ENCODE results near the gene PEA15. TPM values are rescaled to one million over a fixed set of nuclear protein-coding genes. Genes with fewer than 3 reads are reported as not detected.

PEA15 gene
- total and polyA plus RNA-seq, 9 of the 15 experiments (the other 6 are each of a cell fraction or from before 2014, with no cell fraction given): 8.2 to 175 (median 35.4) TPM

DNA sequence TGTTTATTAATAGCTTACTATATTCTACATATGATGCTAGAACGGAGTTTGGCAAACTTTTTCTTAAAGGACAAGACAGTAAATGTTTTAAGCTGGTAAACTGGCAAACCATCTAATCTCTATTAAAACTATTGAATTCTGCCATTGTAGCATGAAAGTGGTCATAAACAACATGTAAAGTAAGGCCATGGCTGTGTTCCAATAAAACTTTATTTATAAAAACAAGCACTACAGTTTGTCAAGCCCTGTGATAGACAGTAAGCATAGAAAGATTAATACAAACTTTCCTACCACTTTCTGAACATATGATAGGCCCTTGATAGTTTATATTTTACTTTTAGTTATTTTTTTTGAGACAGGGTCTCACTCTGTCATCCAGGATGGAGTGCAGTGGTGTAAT, 22.4 kb downstream of the PEA15 start:
- BruUV-seq (replicated peaks): no TSS peak
- FAIRE-seq: no peak
- intact Hi-C loops (cut with micrococcal nuclease): no loop called here
- Histone ChIP-seq H3K27me3 (ENCODE audit: control insufficient read depth in 2 of 2, insufficient read depth in 2 of 2, low read length in 2 of 2) (no peaks in the 10 kb centered on the region), H3K4me1 (replicated peaks in 1 of 2; ENCODE audit: control insufficient read depth in 2 of 2, insufficient read depth in 2 of 2, low read length in 2 of 2) (no peaks in the 10 kb centered on the region), H3K9ac (ENCODE audit: insufficient read depth in 1 of 2, low read depth in 2 of 2, low read length in 2 of 2) (no peak overlapping the region), H3K79me2 (ENCODE audit: control insufficient read depth, insufficient read depth, low read length) (no peaks in the 10 kb centered on the region), H2AFZ (ENCODE audit: low read depth, low read length) (no peak overlapping the region), H3K9me1 (ENCODE audit: control insufficient read depth, insufficient read depth, low read length) (no peaks in the 10 kb centered on the region), H3K4me2 (ENCODE audit: insufficient read depth, low read length) (no peak overlapping the region), H4K20me1 (replicated peaks; ENCODE audit: control insufficient read depth, insufficient read depth, low read length) (no peaks in the 10 kb centered on the region), H3K36me3 (ENCODE audit: control insufficient read depth, insufficient read depth, low read length) (peaks cover 94% of the 10 kb centered on the region; the same call in 2 of the 3 replicates), H3K4me3 (no peak overlapping the region), H3K27ac (ENCODE audit: extremely low read depth, low read depth, low read length) (no peak overlapping the region), H3K9me3 (replicated peaks; ENCODE audit: control insufficient read depth, insufficient read depth, low read depth, low read length) (no peaks in the 10 kb centered on the region)
- in situ Hi-C loops (cut with MboI): no loop called here
- ATAC-seq: no peak
- TF ChIP-seq, protein P1, sequence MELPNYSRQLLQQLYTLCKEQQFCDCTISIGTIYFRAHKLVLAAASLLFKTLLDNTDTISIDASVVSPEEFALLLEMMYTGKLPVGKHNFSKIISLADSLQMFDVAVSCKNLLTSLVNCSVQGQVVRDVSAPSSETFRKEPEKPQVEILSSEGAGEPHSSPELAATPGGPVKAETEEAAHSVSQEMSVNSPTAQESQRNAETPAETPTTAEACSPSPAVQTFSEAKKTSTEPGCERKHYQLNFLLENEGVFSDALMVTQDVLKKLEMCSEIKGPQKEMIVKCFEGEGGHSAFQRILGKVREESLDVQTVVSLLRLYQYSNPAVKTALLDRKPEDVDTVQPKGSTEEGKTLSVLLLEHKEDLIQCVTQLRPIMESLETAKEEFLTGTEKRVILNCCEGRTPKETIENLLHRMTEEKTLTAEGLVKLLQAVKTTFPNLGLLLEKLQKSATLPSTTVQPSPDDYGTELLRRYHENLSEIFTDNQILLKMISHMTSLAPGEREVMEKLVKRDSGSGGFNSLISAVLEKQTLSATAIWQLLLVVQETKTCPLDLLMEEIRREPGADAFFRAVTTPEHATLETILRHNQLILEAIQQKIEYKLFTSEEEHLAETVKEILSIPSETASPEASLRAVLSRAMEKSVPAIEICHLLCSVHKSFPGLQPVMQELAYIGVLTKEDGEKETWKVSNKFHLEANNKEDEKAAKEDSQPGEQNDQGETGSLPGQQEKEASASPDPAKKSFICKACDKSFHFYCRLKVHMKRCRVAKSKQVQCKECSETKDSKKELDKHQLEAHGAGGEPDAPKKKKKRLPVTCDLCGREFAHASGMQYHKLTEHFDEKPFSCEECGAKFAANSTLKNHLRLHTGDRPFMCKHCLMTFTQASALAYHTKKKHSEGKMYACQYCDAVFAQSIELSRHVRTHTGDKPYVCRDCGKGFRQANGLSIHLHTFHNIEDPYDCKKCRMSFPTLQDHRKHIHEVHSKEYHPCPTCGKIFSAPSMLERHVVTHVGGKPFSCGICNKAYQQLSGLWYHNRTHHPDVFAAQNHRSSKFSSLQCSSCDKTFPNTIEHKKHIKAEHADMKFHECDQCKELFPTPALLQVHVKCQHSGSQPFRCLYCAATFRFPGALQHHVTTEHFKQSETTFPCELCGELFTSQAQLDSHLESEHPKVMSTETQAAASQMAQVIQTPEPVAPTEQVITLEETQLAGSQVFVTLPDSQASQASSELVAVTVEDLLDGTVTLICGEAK (IDR thresholded peaks at IDR 0.05): peak; percentile 94
- TF ChIP-seq, protein P1 (CRISPR knock-in tag; IDR thresholded peaks at IDR 0.05): peak; percentile 89
- TF ChIP-seq HEY1 (CRISPR knock-in tag; IDR thresholded peaks at IDR 0.05; ENCODE audit: borderline replicate concordance): no peak
- 100% methylated on average over 1 of the region's 1 CpG for WGBS (ENCODE audit: insufficient coverage, low coverage, missing lambda C conversion rate)
- ChIA-PET POLR2A (interaction anchor here (0.9 to 1.2 kb wide), 2 partner anchors 10 to 12 kb away, joined by 3 read pairs; no protein-coding TSS in a partner anchor), CTCF (ENCODE audit: low intra/inter-chr PET ratio) (no interaction called here)
- no peak for DNase-seq (ENCODE audit: extremely low read depth in 1 of 4, low spot score in 3 of 4)
